Stimulated activated CD8-positive, alpha-beta memory T cell treated with anti-CD3 and anti-CD28 coated beads, Interleukin-2, amount 100 ng/mL, for 48 hours (primary cell): ENCODE results near the gene PRAMEF10.
"Not testable (repeated sequence)": the region's sequence is repeated elsewhere in the genome, so short reads cannot be mapped to it uniquely, and the experiment has no call there.

Experiments used
- DNase-seq, 2 donors: peaks; one replicate each; pipeline ENCODE4 v3.0.0-alpha.2; 2020; ENCODE audit warnings: low read depth in 2 of 2

PRAMEF10 gene, protein sequence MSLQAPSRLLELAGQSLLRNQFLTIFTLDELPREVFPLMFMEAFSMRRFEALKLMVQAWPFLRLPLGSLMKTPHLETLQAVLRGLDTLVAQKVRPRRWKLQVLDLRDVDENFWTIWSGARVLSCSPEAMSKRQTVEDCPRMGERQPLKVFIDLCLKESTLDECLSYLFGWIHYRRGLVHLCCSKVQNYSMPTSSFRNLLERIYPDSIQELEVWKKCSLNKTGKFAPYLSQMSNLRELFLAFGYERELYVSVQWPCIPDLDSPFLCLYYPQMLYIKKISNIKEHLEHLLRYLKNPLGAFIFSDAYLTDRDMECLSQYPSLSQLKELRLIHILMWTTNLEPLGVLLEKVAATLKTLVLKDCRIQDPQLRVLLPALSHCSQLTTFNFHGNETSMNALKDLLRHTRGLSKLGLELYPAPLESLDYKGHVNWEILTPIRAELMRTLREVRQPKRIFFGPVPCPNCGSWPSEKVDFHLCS

DNA sequence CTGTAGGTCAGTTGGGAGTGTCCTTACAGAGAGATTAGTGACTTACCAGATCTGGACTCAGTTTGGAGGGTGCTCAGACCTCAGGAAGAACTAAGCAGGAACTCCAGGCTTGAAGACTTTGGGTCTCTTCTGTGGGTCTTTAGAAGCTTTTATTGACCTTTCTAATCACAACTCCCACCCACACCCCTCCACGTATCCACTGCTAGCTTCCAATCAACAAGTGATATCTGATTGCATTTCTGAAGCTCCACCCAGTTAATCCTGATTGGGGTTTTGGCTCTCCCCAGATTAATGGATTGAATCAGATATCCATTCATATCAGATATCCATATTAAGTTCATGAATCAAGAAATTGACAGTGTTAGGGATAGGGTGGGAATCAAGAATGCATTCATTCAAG, at the start of gene PRAMEF10:
PRAMEF10 (minus strand) TSS at position 101 of the 400 bp plus-strand sequence. CDS start 2,423 bp downstream, outside the sequence.
- not testable (repeated sequence) for DNase-seq

DNA sequence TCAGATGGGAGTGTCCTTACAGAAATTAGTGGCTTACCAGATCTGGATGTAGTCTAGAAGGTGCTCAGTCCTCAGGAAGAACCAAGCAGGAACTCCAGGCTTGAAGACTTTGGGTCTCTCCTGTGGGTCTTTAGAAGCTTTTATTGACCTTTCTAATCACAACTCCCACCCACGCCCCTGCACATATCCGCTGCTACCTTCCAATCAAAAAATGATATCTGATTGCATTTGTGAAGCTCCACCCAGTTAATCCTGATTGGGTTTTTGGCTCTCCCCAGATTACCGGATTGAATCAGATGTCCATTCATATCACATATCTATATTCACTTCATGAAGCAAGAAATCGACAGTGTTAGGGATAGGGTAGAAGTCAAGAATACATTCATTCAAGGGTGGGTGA, 49.4 kb upstream of the PRAMEF10 start, which contains the start of gene PRAMEF6:
PRAMEF6 (minus strand) TSS at position 101 of the 400 bp plus-strand sequence. CDS start 5,062 bp downstream, outside the sequence.
- DNase-seq, result not testable (repeated sequence)

DNA sequence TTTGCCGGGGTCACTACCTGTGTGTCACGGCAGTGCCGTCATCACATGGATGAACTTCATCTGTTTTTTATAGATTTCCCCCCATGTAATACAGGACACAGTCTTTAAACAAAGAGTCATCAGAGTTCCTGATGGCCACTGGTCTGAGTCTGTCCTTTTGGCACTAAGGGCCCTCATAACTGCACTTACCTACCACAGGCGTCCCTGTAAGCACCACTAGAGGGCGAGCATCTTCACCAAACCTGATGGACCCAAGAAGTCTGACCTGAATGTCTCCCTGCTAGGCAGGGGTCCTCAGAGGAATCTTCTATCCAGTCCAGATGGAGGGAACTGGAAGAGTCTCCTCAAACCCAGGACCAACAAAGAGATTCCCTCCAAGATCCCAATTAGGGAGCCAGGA, 26.3 kb upstream of the PRAMEF10 start:
- not testable (repeated sequence) for DNase-seq

DNA sequence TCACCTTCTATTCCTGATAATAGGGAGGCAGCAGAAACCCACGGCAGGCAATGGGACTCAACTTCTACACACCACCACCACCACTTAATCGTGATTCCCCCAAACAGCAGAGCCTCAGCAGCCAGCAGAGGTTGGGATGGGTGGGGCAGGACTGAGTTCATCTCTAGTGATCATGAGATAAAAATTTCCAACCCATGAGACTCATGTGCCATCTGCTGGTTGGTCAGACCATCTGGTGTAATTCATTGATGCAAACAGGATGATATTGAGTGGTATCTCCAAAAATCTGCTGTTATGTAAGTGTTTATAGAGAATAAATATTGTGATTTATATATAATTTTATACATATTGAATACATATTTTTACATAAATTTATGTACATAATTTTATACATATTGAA, 23.7 kb upstream of the PRAMEF10 start:
- not testable (repeated sequence) for DNase-seq

DNA sequence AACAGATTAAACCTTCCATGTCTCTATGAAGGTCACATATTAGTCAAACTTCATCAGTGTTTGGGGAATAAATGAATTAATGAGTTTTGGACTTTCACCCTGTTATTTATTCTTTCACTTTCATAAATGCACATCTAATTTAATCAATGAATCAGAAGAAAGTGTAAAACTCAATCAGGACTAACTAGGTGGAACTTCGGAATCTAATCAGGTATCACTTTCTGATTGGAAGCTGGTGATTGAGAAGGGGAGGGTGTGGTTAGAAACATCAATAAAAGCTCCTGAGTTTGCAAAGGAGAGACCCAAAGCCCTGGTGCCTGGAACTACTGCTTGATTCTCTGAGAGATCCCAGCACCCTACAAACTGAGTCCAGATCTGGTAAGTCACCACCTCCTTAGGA, 18.2 kb upstream of the PRAMEF10 start, which contains the start of gene PRAMEF7:
PRAMEF7 (plus strand) TSS at position 301 of the 400 bp plus-strand sequence. CDS start 1,083 bp downstream, outside the sequence.
- not testable (repeated sequence) for DNase-seq

DNA sequence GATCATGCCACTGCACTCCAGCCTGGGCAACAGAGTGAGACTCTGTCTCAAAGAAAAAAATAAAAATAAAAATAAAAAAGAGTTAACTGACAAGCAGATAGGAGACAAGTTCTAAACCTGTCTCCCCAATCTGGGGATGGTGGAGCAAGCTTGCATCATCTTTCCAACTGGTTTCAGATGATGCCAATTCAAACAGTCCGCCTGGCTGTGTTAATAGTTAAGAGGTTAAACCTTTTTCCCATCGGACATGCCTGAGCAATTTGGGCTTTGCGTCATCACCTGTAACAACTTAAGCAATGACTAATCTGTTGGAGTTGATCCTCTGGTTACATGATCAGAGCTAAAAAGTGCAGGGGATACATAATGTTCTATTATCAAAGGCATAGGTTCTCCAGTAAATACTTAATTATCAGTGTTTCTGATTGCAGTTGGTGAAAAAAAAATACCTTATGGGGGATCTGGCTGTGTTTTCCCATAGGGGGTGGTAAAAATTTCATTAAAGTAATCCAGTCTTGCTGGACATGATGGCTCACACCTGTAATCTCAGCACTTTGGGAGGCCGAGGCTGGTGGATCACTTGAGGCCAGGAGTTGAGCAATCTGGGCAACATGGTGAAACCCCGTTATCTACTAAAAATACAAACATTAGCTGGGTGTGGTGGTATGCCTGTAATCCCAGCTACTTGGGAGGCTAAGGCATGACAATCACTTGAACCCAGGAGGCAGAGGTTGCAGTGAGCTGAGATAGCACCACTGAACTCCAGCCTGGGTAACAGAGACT, 5.9 kb upstream of the PRAMEF10 start:
- DNase-seq, result not testable (repeated sequence)

DNA sequence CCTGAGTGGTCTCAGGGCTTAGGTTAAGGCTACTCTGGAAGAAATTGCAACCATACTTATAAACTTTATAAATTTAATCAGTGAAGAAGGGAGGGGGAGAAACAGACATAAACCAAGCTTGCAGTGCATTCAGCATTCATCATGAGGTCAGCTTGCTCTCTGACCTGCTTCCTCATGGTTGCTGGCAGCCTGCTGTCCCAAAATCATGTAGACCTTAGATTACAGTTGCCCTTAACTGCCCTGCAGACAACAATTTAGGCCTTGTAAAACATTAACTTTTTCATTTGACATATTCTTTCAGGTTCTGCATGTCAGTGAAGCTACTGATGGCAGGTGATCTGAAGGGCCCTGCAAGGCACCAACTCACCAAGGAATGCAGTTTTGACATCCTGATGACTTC, 1.1 kb upstream of the PRAMEF10 start:
- not testable (repeated sequence) for DNase-seq

DNA sequence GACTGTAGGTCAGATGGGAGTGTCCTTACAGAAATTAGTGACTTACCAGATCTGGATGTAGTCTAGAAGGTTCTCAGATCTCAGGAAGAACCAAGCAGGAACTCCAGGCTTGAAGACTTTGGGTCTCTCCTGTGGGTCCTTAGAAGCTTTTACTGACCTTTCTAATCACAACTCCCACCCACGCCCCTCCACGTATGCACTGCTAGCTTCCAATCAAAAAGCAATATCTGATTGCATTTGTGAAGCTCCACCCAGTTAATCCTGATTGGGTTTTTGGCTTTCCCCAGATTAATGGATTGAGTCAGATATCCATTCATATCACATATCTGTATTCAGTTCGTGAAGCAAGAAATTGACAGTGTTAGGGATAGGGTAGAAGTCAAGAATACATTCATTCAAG, 12.0 kb downstream of the PRAMEF10 start, which contains the start of gene PRAMEF4:
PRAMEF4 (minus strand) TSS at position 101 of the 400 bp plus-strand sequence. CDS start 2,807 bp downstream, outside the sequence.
- DNase-seq, result not testable (repeated sequence)

DNA sequence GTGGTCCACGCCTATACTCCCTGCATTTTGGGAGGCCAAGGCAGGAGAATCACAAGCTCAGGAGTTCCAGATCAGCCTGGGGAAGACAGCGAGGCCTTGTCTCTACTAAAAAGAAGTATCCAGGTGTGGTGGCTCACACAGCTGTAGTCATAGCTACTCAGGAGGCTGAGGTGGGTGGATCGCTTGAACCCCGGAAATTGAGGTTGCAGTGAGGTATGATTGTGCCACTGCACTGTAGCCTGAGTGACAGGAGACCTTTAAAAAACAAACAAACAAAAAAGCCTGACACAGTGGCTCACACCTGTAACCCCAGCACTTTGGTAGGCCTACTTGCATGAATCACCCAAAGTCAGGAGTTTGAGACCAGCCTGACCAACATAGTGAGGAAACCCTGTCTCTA, 19.6 kb downstream of the PRAMEF10 start:
- DNase-seq, result not testable (repeated sequence)

DNA sequence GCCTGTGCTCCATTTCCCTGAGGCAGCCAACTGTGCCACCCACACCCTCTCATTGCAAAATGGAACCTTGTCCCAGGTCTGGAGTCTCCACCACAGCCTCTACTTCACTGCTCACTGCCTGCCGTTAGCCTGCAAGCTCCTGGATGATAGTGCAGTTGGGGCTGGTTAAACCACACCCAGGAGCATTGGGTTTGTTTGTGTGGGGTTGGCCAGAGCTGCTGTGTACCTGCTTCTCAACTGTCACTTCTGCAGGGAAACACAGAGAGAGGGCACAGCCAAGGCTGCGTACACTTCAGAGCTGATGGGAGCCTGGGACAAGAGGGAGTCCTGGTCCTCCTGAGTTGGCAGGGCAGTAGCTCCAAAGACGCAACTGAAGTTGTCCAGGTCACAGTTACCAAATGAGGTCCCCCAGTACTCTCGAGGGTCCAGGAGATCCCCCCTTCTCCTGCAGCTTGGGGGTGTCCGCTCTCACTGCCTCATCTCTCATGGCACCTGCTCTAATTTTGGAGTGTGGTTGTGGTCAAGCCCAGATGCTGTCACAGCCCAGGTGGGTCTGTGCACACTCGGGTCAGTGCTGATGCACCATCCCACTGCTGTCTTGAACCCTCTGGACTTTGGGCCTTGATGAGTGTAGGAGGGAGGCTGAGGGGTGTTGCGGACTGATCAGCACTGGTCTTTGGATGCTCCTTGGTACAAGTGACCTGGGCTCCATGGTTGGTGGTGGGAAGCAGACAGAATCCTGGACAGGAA, 34.8 kb downstream of the PRAMEF10 start:
- not testable (repeated sequence) for DNase-seq

DNA sequence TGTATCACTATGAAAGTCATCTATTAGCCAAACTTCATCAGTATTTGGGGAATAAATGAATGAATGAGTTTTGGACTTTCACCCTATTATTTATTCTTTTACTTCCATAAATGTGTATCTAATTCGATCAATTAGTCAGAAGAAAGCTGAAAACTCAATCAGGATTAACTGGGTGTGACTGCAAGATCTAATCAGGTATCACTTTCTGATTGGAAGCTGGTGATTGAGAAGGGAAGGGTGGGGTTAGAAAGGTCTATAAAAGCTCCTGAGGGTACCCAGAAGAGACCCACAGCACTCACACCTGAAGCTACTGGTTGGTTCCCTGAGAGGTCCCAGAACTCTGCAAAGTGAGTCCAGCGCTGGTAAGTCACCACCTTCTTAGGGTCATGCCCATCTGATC, 41.3 kb downstream of the PRAMEF10 start, which contains the start of gene PRAMEF2:
PRAMEF2 (plus strand) TSS at position 301 of the 400 bp plus-strand sequence. CDS start 1,924 bp downstream, outside the sequence.
- not testable (repeated sequence) for DNase-seq

DNA sequence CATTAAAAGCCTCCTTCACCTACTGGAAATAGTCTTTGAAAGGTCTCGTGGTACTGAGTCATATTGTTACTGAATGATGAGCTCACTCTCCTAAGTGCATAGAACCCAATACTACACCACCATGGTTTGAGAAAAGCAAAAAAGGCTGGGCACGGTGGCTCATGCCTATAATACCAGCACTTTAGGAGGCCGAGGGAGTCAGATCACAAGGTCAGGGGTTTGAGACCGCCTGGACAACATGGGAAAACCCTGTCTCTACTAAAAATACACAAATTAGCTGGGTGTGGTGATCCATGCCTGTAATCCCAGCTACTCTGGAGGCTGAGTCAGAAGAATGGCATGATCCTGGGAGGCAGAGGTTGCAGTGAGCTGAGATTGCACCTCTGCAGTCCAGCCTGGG, 46.3 kb downstream of the PRAMEF10 start:
- DNase-seq, result no peak

DNA sequence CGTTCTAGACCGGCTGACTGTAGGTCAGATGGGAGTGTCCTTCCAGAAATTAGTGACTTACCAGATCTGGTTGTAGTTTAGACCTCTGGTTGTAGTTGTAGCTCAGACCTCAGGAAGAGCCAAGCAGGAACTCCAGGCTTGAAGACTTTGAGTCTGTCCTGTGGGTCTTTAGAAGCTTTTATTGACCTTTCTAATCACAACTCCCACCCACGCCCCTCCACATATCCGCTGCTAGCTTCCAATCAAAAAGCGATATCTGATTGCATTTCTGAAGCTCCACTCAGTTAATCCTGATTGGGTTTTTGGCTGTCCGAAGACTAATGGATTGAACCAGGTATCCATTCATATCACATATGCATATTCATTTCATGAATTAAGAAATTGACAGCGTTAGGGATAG, 49.5 kb downstream of the PRAMEF10 start, which contains the start of gene HNRNPCL1:
HNRNPCL1 (minus strand) TSS at position 101 of the 400 bp plus-strand sequence. CDS start 431 bp downstream, outside the sequence.
- DNase-seq, result not testable (repeated sequence)
